Measurements from ENCODE around the gene FMN1.

- TF ChIP-seq POLR2AphosphoS5 (IDR thresholded peaks at IDR 0.05) (no peak), CTCF (IDR thresholded peaks at IDR 0.05 in 8 of 11, conservative IDR thresholded peaks at IDR 0.05 in 3 of 11) (no peak)
These were observed 461.2 kb downstream of the FMN1 start for GRCh38 chr15:32733281-32733680.
